Measurements from ENCODE around the gene SMS.
"Not testable (repeated sequence)": the region's sequence is repeated elsewhere in the genome, so short reads cannot be mapped to it uniquely, and the experiment has no call there.

Gene SMS

DNA sequence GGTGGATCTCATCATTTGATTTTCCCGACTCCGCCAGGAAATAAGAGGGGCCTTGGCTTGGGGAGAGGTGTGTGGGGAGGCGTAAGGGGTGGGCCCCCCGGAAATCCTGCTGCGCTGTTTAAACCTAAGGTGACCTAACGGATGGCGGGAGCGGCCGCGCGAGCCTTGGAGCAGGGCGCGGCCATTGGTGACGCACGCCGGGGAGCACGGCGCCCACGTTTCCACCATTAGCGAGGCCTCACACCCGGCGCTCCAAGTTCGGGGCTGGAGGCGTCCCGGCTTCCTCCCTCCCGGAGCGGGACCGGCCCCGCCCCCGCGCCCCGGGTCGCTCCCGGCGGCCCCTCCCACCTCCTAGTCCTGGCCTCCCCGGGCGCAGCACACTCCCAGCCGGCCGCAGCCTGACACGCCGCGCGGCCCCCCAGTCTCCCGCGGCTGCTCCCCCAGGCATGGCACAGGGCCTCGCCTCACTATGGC is at the start of gene SMS:
TSS of gene SMS (plus strand) at position 354 of the 474 bp plus-strand sequence. CDS start at position 470, 116 bp downstream.
- DNase-seq: peak; percentile 26

DNA sequence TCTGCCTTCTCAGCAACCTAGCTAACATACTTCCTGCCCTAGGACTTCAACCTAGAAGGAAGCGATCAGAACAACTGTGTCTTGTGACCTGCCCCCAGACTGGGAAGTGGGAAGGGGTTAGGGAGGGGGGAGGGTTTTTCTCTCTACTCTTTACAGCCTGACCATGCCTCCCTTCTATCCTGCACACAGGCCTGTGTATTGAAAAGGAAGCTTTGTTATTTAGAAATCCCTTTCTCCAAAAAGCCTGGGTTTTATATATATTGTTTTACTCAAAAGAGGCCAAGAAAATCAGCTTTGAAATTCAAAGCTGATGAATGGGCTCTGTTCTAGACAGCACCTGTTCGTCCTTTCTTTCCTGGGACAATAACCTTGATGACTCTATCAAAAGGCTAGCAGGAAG is 35.2 kb upstream of the SMS start:
- DNase-seq: no peak

DNA sequence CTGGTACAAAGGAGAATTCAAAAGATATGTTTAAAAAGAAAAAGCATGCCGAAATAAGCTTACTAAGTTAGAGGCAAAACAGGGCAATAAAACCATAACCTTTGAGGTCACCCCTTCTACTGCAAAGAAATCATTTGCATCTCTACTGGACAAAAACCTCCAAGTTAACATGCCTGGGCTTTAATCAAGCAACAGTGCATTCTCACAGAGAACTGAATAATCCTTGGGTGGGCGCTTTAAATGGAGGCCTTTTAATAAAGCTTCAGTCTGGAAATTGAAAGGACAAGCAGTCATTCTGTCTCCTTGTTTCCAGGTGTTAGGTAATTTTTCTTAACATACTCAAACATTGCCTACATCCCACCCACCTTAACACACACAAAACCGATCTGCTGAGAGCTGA is 34.6 kb upstream of the SMS start:
- DNase-seq: no peak

DNA sequence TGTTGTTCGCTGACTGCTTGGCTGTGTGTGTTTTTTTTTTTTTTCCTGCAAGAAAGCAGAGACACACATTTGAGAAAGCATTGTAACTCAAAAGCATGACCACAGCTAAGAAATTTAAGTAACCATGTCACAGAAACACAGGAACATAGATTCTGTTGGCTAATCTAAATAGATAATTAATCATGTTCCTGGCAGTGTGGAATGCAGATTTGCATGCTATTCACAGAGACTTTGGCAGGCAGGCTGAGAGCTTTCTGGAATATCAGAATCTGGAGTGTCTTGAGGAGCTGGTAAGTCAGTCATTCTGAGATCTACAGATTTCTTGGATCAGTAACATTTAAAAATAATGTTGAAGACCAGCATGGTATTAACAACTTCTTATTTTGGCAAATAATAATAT is 33.2 kb upstream of the SMS start:
- no peak for DNase-seq

DNA sequence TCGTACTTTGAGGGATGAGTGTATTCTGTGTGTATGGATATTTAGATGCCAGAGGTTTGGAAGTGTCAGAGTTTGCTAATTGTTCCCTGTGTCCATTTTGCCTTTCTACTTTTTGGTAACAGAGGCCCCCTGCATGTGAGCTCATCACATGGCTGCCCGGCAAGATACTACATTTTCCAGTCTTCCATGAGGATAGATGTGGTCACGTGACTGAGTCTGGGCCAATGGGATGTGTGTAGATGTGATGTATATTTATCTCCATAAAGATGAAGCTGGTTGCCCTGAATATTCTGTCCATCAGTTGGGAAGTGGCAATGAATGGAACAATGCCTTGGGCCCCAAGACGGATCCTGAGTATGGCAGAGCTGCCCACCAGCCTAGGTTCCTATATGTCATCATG is 29.0 kb upstream of the SMS start:
- DNase-seq: no peak

DNA sequence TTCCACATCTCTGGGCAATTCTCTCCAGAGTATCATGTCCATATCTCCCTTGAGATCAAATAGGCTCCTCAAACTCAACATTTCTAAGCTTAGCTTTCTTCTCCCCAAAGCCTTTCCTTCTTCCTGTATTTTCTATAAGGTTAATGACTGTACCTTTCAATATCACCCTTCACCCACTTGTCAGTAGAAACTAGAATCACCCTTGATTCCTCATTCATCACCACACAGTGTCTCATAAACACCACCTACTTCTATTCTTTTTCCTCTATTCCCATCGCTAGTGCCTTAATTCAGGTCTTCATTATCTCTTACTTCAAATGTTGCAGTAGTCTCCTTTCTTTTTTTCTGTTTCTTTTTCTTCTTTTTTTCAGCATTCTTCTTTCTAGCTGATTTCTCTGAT is 28.3 kb upstream of the SMS start:
- DNase-seq: no peak

DNA sequence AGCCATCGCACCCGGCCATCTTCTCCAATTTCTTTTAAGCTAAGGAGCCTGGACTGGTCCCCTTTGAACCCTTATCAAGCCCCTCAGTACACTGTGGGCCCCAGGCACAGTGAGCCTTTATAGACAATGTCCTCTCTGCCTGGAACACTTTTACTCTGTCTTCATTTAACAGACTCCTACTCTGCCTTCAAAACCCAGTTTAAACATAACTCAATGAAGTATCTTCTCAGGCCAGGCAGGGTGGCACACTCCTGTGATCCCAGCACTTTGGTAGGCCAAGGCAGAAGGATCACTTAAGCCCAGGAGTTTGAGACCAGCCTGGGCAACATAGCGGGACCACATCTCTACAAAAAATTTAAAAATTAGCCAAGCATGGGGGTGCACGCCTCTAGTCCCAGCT is 27.5 kb upstream of the SMS start:
- DNase-seq: no peak

DNA sequence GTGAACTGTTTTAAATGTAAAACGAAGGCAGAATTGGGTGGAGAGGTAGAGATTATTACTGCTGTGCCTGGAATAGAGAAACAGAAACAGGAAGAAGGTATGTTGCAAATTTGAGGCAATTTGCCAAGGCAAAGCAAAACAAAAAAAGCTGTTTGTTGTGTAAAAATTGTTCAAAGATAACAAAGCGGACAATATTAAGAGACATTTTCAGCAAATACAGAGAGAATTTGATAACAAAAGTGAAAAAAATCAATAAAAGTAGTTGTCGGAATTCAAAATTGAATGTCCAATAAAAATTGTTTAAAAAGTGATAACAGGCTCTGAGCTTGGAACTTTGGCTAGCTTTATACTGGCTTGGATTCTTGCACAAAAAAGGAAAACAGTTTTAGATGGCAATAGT is 14.4 kb upstream of the SMS start:
- DNase-seq: no peak

DNA sequence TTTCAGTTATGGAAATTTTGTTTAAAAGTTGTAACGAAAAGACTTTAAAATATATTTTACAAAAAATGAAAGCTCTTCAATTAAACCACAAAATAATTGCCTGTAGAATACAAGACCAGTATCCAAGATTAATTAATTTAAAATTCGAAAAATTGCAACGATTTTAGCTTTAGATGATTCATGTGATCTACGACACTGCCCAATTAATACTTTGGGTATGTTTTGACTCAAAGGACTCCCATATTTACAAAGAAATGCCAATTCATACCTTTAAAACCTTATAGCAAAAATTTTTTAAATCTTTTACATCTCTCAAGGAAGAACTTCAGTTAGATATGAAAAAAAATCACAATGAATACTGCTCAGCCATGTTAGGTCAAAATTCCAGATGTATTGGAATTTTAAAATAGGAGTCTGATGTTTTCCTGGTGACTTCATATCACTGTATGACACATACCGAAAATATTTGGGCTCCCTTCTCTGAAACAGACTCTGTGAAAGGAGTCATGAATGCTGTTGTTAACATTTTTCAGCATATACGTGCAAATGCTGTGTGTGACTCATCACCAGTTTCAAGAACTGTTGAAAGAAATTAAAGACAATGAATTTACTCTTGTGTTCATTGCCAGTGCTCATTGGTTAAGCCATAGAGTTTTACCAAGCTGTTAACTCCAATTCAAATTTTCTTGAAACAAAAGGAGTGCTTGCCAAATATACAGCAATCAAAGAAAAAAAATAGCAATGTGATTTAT is 13.8 kb upstream of the SMS start:
- no peak for DNase-seq

DNA sequence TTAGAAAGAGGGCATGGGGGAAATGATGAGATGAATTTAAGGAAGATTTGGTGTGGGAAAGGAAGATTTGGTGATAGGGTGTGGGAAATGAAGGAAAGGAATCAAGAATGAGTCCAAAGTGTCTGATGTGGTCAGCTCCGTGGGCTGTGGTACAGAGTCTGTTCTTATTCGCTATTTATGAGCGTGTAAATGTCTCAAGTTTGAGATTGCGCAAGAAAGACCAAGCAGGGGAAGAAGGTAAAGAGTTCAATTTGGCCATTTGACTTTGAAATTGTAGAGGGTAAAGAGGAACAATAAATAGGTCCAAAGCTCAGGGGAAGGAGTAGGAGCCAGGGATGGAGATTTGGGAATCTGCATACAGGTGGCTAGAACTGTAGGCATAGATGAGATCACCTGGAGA is 11.3 kb upstream of the SMS start:
- DNase-seq: no peak

DNA sequence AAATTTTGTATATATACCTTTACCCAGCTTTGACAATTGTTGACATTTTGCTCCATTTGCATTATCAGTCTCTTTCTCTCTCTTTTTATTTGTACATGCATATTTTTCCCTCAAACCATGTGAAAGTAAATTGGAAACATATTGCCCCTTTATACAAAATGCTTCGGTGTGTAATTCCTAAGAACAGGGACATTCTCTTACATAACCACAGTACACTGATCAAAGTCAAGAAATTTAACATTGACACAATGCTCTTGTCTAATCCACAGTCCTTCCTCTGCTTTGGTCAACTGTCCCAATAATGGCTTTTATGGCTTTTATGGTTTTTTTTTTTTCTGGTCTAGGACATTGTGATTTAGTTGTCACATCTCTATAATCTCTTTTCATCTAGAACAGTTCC is 9.5 kb upstream of the SMS start:
- no peak for DNase-seq

DNA sequence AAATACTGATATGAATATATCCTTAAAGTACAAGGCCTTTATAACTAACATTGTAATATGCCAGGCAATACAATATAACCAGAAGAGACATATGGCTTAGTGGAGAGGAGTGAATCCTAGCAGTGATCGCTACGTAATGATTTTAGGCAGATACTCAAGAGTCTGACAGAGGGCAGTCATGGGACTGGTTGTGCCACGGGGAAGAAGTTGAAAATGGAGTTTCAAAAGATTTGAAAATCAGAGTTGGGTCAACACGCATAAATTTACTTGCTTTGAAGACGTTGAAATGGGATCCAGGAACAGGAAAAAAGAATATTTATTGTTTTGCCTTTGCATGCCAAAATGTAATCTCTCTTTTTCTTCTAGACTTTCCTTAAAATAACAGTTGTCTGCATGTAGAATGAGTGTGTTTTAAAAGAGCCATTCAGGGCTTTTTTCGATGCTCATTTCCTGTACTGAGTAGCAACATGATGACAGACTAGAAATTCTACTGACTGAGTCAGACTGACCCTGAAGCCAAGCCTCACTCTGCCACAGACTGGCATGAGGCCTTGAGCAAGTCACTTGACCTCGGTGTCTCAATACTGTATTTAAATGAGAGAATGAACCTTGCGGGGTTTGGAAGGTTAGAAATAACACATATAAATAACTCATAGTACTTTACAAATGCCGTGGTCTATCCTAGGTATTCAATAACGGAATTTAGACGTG is 8.1 kb upstream of the SMS start:
- DNase-seq: no peak

DNA sequence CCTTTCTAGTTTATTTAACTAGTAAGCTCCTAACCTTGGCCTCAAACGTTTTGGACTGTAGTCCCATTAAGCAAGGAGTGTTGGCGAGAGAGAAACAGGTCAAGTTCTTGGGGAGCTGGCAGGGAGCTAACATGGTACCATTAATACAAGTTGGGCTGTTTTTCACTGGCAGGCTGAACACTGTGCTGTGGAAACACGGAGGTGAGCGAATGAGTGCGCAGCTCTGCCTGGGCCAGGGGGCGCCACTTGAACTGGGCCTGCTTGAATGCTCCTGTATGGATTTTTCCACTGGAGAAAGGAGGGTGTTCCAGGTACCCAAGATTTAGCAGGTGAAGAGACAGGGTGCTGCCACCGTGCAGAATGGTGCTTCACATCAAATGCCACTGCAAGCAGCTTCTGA is 7.4 kb upstream of the SMS start:
- DNase-seq: no peak

DNA sequence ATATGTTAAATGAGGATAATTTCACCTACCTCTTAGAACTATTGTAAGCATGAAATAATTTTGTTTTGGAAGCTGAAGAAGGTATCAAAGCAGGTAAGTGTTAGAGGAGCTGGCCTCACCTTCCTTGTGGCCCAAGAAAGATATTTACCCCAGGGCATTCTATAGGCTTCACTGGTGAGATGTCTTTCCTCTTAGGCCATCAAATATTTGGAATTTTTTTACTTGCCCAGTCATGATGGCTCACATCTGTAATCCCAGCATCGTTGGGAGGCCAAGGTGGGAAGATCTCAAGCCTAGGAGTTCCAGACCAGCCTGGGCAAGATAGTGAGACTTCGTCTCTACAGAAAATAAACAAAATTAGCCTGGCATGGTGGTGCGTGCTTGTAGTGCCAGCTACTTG is 6.1 kb upstream of the SMS start:
- DNase-seq: no peak

DNA sequence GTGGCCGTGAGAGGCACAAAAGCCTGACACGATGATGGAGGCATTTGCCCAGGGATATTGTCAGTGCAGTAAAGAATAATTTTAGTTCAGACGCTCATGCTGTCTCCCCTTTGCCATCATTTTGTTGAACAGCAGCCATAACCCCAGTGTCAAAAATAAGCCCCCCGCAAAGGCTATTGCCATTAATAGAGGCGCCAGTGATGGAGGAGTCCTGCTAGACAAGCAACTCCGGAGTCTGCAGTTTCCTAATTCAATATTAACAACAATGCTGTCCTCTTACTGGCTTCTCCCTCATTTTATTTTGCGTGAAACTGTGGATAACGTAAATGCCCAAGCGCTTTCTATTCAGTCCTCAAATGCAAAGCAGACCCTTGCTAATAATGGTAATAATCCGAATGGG is 603 bp upstream of the SMS start:
- DNase-seq: no peak

DNA sequence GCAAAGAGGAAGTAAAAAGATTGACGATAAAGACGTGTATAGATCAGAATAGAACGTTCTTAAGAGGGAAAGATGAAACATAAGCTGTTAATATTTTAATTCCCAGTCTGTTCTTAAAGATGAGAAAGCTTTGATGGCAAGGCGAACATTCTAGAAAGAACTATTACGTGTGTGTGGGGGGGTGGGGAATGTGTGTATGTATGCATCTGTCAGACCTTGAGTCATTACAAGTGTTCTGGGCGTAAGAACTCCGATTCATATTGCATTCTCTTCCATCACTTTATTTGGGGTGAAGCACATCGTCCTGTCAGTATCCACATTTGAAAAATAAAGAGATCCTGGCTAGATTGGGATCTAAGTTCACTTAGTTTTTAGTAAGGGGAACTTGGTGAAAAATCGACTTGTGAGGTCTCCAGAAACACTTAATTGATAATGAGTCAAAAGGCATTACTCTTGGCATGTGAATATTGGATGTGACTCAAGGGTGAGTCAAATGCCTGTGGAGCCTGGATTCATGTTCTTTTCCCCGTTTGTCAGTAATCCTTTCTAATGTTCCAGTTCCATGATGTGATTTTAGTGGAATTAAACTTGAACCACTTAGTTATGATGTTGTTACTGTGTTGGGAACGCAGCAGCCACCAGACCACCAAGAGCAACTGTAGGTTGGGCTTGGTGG is 3.1 kb downstream of the SMS start:
- no peak for DNase-seq

DNA sequence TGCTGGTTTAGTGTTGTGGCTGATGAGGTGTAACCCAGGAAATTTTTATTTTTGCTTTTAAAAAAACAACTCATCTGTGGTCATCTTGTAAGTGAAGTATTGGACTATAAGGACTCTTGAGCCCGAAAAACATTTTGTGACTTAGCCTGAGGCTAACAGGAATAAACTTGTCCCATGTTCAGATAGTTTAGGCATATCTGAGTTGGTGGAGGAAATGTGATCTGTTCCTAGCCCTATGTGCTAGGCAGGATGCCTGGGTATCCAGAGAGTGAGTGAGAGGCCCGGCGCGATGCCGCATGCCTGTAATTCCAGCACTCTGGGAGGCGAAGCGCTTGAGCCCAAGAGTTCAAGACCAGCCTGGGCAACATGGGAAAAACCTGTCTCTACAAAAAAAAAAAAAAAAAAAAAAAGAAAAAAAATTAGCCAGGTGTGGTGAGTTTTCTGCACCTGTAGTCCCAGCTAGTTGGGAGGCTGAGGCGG is 3.7 kb downstream of the SMS start:
- no peak for DNase-seq

DNA sequence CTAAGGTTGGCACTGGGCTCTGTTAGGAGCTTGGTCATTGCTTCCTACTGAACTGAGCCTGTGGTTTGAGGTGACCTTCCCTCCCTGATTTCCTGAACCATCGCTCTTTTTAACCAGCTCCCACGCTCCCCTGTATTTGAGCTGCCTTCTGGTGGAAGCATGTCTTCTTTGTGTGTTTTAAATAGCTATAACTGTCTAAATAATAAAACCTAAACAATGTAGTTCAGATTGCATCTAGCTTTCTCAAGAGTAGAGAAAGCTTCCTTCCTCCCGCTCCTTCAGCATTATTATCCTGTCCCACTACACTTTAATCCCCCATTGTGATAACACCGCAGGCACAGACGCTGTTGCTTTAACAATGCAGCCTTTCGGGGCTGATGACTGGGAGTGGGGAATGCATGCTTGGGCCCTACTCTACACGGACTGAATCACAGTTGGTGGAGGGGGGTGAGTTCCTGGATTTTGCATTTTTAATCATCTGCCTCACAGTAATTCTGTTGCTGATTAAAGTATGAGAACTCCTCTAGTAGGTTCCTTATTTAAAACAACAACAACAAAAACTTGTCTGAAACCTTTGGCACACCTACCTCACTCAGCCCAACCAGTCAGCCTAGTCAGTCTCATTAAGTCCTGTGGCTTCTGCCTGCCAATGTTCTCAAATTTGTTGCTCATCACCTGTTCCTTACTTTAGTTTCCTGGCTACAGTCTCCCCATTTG is 6.6 kb downstream of the SMS start:
- DNase-seq: no peak

DNA sequence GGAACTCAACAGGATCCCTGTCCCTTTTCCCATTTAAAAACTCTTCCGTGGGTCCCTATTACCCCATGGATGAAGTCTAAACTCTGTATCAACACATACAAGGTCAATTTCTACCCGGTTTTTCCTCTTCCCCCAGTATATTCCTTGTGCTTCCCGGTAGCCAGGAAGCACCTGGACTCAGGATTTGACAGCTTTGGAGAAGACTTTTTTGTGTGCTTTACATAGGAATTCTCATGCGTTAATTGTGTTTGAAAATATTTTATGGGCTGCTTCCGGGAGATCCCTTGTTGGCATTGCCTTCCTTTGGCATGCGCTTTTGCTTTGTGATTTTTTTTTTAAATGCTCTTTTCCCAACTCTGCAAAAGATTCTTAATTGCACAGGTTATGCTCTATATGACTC is 7.2 kb downstream of the SMS start:
- DNase-seq: no peak

DNA sequence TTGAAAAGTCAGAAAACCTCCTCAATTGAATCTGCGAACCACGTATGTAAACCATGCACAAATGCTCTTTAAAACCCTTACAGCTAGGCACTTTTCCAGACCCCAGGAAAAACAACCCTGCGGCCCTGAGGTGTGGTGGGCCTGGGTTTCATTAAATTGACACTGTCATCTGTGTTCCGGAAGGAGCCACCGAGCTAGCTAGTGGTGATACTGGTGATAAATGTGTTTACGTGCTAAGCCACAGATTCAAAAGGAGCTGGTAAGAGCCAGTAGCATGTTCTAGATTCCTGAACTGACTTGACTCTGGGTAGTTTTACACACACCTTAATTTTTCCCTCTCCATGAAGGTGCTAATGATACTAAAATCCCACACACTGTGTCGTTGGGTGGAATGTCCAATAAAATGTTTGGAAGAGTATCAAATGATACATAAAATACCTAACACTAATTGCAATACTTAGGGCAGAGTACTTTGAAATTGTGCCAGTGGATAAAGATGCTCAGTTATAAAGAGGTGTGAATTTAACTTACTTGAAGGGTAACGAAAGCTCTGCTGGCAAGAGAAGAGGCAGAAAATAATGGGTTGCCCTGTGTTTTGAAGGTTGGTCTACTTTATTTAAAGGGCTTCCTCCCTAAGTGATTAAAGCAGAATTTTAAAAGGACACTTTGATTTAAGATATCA is 8.5 kb downstream of the SMS start:
- DNase-seq: no peak

DNA sequence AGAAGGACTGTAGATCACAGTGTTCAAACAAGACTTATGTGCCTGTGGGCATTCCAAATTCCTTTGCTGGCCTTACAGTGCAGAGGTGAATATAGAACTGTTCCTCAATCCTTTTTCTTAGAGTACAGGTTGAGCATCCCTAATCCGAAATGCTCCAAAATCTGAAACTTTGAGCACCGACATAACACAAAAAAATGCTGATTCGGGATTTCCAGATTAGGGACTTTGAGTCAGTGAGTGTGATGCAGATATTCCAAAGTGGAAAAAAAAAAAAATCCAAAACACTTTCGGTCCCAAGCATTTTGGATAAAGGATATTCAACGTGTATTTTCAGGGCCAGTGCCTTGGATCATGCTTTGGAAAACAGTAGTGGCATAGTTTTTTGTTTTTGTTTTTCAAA is 9.2 kb downstream of the SMS start:
- no peak for DNase-seq

DNA sequence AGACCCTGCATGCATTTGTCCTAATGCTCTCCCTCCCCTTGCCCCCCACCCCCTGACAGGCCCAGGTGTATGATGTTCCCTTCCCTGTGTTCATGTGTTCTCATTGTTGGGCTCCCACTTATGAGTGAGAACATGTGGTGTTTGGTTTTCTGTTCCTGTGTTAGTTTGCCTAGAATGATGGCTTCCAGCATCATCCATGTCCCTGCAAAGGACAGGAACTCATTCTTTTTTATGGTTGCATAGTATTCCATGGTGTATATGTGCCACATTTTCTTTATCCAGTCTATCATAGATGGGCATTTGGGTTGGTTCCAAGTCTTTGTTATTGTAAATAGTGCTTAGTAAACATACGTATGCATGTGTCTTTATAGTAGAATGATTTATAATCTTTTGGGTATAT is 10.0 kb downstream of the SMS start:
- not testable (repeated sequence) for DNase-seq

DNA sequence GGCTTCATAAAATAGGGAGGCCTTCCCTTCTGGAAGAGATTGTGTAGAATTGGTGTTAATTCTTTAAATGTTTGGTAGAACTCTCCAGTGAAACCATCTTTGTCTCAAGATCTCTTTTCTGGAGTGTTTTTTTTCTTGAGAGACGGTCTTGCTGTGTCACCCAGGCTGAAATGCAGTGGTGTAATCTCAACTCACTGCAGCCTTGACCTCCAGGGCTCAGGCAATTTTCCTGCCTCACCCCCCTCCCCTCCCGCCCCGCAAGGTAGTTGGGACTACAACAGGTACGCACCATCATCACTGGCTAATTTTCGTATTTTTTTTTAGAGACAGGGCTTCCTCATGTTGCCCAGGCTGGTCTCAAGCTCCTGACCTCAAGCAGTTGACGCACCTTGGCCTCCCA is 12.1 kb downstream of the SMS start:
- DNase-seq: no peak

All from activated CD4-positive, alpha-beta T cell treated with anti-CD3 and anti-CD28 coated beads for 1 hour (primary cell).